Measurements from ENCODE around the gene FXN.

DNA sequence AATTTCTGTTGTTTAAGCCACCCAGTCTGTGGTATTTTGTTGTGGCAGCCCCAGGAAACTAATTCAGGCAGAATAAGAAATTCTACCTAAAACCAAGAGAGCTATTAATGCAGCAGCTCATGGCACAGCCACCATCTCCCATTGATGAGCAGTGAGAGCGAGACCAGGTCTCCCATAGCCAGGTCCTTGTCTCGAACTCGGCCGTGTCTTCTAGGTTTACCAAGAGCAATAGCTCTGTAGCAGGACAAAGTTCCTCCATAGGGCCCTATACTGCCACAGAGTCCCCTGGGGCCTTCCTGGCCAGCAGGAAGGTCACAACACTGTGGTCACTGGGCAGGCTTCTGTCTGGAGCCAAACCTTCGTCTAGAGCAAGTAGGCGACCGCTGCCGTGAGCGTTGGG, 104.0 kb downstream of the FXN start:
- TF ChIP-seq, protein P1, sequence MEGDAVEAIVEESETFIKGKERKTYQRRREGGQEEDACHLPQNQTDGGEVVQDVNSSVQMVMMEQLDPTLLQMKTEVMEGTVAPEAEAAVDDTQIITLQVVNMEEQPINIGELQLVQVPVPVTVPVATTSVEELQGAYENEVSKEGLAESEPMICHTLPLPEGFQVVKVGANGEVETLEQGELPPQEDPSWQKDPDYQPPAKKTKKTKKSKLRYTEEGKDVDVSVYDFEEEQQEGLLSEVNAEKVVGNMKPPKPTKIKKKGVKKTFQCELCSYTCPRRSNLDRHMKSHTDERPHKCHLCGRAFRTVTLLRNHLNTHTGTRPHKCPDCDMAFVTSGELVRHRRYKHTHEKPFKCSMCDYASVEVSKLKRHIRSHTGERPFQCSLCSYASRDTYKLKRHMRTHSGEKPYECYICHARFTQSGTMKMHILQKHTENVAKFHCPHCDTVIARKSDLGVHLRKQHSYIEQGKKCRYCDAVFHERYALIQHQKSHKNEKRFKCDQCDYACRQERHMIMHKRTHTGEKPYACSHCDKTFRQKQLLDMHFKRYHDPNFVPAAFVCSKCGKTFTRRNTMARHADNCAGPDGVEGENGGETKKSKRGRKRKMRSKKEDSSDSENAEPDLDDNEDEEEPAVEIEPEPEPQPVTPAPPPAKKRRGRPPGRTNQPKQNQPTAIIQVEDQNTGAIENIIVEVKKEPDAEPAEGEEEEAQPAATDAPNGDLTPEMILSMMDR (IDR thresholded peaks at IDR 0.05): no peak
- TF ChIP-seq POLR2A (IDR thresholded peaks at IDR 0.05): no peak
